ENCODE measurements around the gene LRP1B.

The LRP1B gene

GRCh38 chr2:140836826-140837225 is 1294.0 kb downstream of the LRP1B start:
- no peak for DNase-seq (ENCODE audit: extremely low read depth, low read depth)
- TF ChIP-seq, protein P1, sequence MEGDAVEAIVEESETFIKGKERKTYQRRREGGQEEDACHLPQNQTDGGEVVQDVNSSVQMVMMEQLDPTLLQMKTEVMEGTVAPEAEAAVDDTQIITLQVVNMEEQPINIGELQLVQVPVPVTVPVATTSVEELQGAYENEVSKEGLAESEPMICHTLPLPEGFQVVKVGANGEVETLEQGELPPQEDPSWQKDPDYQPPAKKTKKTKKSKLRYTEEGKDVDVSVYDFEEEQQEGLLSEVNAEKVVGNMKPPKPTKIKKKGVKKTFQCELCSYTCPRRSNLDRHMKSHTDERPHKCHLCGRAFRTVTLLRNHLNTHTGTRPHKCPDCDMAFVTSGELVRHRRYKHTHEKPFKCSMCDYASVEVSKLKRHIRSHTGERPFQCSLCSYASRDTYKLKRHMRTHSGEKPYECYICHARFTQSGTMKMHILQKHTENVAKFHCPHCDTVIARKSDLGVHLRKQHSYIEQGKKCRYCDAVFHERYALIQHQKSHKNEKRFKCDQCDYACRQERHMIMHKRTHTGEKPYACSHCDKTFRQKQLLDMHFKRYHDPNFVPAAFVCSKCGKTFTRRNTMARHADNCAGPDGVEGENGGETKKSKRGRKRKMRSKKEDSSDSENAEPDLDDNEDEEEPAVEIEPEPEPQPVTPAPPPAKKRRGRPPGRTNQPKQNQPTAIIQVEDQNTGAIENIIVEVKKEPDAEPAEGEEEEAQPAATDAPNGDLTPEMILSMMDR (IDR thresholded peaks at IDR 0.05; ENCODE audit: low read depth, low read length): no peak

- TF ChIP-seq, protein P1 (IDR thresholded peaks at IDR 0.05; ENCODE audit: low read depth, low read length): no peak
- DNase-seq (ENCODE audit: extremely low read depth, low read depth): no peak
These were observed 1295.7 kb downstream of the LRP1B start for GRCh38 chr2:140835079-140835478.

DNA sequence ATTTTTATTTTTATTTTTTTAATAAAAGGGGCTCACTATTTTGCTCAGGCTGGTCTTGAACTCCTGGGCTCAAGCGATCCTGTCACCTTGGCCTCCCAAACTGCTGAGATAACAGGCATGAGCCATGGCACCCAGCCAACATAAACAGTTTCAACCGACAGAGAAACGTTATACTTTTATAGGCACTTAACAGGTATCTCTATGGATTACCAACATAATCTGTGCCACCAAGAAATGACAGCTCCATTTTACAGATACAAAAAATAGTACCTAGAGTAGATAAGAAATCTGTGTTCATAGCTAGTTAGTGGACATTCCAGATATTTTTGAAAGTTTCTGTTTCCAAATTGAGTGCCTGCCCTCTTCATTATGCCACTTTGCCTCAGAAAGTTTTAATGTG is 1316.7 kb downstream of the LRP1B start:
- TF ChIP-seq, protein P1 (IDR thresholded peaks at IDR 0.05; ENCODE audit: low read depth, low read length): no peak
- no peak for DNase-seq (ENCODE audit: extremely low read depth, low read depth)

DNA sequence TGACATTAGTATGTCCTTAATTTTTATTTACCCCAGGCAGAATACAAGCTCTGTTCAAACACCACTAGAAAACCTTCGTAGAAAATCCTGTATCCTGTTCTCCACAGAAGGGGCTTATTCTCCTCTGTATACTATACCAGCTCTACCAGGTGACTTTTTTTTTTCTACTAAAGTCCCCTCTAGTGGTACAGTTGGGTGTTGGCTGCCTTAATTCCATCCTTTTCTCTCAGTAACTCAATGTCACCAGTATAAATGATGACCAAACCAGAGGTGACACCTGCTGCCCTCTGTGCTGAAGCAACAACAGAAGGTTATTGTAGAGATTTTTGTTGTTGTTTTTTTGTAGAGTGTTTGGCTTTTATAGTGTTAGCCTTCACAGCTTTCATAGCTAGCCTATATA is 1322.0 kb downstream of the LRP1B start:
- DNase-seq (ENCODE audit: extremely low read depth, low read depth): no peak
- TF ChIP-seq, protein P1 (IDR thresholded peaks at IDR 0.05; ENCODE audit: low read depth, low read length): no peak

DNA sequence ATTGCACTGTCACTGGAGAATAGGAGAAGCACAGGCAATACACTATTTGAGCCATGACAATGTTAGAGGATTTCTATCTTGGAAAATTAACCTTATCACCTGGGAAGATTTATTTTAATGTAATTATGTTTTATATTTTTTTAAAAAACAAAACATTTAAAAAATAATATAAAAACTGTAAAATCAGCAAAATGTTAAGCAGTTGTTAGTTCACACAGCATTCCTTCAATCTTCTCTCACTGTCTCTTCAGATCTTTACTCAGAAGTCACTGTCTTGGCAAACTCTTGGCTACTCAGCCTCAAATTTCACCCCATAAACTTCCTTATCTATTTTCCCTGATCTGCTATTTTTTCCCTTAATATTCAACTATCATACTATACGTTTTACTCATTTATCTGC is 1322.6 kb downstream of the LRP1B start:
- TF ChIP-seq, protein P1 (IDR thresholded peaks at IDR 0.05; ENCODE audit: low read depth, low read length): no peak
- DNase-seq (ENCODE audit: extremely low read depth, low read depth): no peak

DNA sequence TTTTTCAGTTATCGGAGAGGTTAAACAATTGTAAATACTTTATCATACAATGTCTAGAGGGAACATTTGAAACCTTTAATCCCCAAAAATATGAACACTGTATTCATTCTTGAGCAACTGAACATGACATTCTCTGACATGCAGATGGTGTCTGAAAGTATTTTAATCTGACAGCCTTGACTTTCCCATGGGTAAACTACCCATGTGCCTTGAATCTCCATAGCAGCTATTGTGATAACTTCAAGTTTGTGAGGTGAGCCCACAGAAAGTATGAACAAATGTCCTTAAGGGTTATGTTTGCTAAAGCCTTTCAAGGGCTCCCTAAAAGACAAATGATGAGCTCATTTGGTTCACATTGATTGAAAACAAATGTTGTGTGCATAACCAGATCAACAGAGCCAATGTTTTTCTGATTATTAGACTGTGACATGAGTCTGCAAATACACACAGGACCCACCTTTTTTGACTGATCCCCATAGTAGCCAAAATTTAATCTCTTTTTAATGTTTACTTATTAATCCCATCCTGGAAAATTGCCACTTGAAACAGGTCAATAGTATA is 1326.0 kb downstream of the LRP1B start:
- TF ChIP-seq, protein P1 (IDR thresholded peaks at IDR 0.05; ENCODE audit: low read depth, low read length): no peak
- no peak for DNase-seq (ENCODE audit: extremely low read depth, low read depth)

DNA sequence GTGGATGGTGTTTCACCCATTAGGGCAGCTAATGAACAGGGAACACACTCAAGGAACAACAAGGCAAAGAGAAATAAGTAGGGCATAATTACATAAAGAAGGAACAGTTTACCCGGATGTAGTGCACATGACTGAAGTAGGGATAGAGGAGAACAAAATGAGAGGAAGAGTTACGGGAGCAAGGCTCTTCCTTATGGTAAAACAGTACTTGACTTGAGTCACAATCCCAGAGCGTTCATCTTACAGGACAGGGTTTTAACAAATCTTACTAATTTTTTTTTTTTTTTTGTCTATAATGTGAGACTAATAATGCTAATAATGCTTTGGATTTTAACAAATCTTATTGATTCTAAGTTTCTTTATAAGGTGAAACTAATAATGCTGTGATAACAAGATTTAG is 1329.5 kb downstream of the LRP1B start:
- DNase-seq (ENCODE audit: extremely low read depth, low read depth): no peak
- TF ChIP-seq, protein P1 (IDR thresholded peaks at IDR 0.05; ENCODE audit: low read depth, low read length): no peak

Measured in AG09319 (cell line).